OCI-LY3 (cell line): ENCODE results near the gene PDE4D.

Experiments
- H2AFZ ChIP-seq: fragments of 200-600, 300-600 bp; shearing (Covaris generic); 2 replicates; pipeline ENCODE4 v1.6.0; 2014; ENCODE audit warnings: antibody characterized with exemption, low read depth, low read length
- H3K27ac ChIP-seq: fragments of 200-600, 300-600 bp; sonication (generic); 2 replicates; pipeline ENCODE4 v1.5.1; 2014; ENCODE audit warnings: mild to moderate bottlenecking, low read length, moderate library complexity, mixed read lengths
- H3K27me3 ChIP-seq: fragments of 200-600, 300-600 bp; sonication (generic); 2 replicates; pipeline ENCODE4 v1.6.1; 2014; ENCODE audit warnings: low read depth, low read length, mixed read lengths
- H3K36me3 ChIP-seq: fragments of 200-600, 300-600 bp; sonication (generic); replicated peaks from 2 replicates; pipeline ENCODE3; 2014; ENCODE audit warnings: low read depth, low read length, mixed read lengths
- H3K4me1 ChIP-seq: fragments of 300-600, 200-600 bp; sonication (generic); 2 replicates; pipeline ENCODE4 v1.6.1; 2014; ENCODE audit warnings: low read length, mixed read lengths
- H3K4me2 ChIP-seq: fragments of 200-600, 300-600 bp; sonication (generic); 2 replicates; pipeline ENCODE4 v1.6.1; 2014; ENCODE audit warnings: low read length, mixed read lengths
- H3K4me3 ChIP-seq: fragments of 300-600, 200-600 bp; sonication (generic); 2 replicates; pipeline ENCODE4 v1.5.1; 2014; ENCODE audit warnings: antibody characterized with exemption, mild to moderate bottlenecking, low read length, moderate library complexity
- H3K79me2 ChIP-seq: fragments of 300-600, 200-600 bp; shearing (Covaris generic); 2 replicates; pipeline ENCODE4 v1.6.1; 2014; ENCODE audit warnings: mild to moderate bottlenecking, low read length, mixed read lengths
- H3K9ac ChIP-seq: fragments of 300-600, 200-600 bp; shearing (Covaris generic); 2 replicates; pipeline ENCODE4 v1.6.0; 2014; ENCODE audit warnings: mild to moderate bottlenecking, low read length, moderate library complexity
- H3K9me3 ChIP-seq: fragments of 200-600, 300-600 bp; shearing (Covaris generic); 2 replicates; pipeline ENCODE4 v1.6.1; 2014; ENCODE audit warnings: low read length, mixed read lengths; ENCODE audit not compliant: insufficient read depth
- H4K20me1 ChIP-seq: fragments of 200-600, 300-600 bp; sonication (generic); 2 replicates; pipeline ENCODE4 v1.6.1; 2016; ENCODE audit warnings: low read length, mixed read lengths; ENCODE audit not compliant: insufficient read depth
- CTCF ChIP-seq: fragments of 200-600, 300-600 bp; sonication (generic); IDR thresholded peaks from 2 replicates; pipeline ENCODE4 v1.5.1; 2014; ENCODE audit warnings: antibody characterized with exemption, low read length, low read depth
- EZH2phosphoT487 ChIP-seq: fragments of 200-600 bp; shearing (Covaris generic); IDR thresholded peaks from 2 replicates; pipeline ENCODE4 v1.6.1; 2018; ENCODE audit warnings: antibody characterized with exemption, mixed run types, low read depth

PDE4D gene

GRCh38 chr5:59351076-59351794, 542.3 kb downstream of the PDE4D start:
- no peak overlapping the region for H3K9ac ChIP-seq
- no peaks in the 10 kb centered on the region for H3K79me2 ChIP-seq
- H2AFZ ChIP-seq = no peak overlapping the region
- TF ChIP-seq EZH2phosphoT487 = no peak
- no peak for TF ChIP-seq CTCF
- no peak overlapping the region for H3K4me2 ChIP-seq
- H3K27me3 ChIP-seq = no peaks in the 10 kb centered on the region
- H3K27ac ChIP-seq = no peak overlapping the region
- no peak overlapping the region for H3K4me3 ChIP-seq
- H3K36me3 ChIP-seq = no peaks in the 10 kb centered on the region
- H3K4me1 ChIP-seq = no peaks in the 10 kb centered on the region
- H3K9me3 ChIP-seq = no peaks in the 10 kb centered on the region
- H4K20me1 ChIP-seq = no peaks in the 10 kb centered on the region

- Histone ChIP-seq H3K27me3 (no peaks in the 10 kb centered on the region), H3K4me1 (no peaks in the 10 kb centered on the region), H3K36me3 (no peaks in the 10 kb centered on the region), H3K79me2 (no peaks in the 10 kb centered on the region), H3K4me2 (no peak overlapping the region), H4K20me1 (no peaks in the 10 kb centered on the region), H3K4me3 (no peak overlapping the region), H2AFZ (no peak overlapping the region), H3K9ac (no peak overlapping the region), H3K9me3 (no peaks in the 10 kb centered on the region), H3K27ac (no peak overlapping the region)
- TF ChIP-seq EZH2phosphoT487 (no peak), CTCF (no peak)
Observed at GRCh38 chr5:59348189-59348588, 545.3 kb downstream of the PDE4D start.

GRCh38 chr5:59346982-59347381, 546.5 kb downstream of the PDE4D start:
- no peaks in the 10 kb centered on the region for H3K36me3 ChIP-seq
- no peak overlapping the region for H3K27ac ChIP-seq
- no peak overlapping the region for H2AFZ ChIP-seq
- no peaks in the 10 kb centered on the region for H3K4me1 ChIP-seq
- H3K9me3 ChIP-seq = no peaks in the 10 kb centered on the region
- no peaks in the 10 kb centered on the region for H3K79me2 ChIP-seq
- TF ChIP-seq EZH2phosphoT487 (no peak), CTCF (no peak)
- H3K4me2 ChIP-seq = no peak overlapping the region
- H4K20me1 ChIP-seq = no peaks in the 10 kb centered on the region
- no peaks in the 10 kb centered on the region for H3K27me3 ChIP-seq
- no peak overlapping the region for H3K9ac ChIP-seq
- no peak overlapping the region for H3K4me3 ChIP-seq

GRCh38 chr5:59346514-59346913, 547.0 kb downstream of the PDE4D start:
- Histone ChIP-seq H3K4me3 (no peak overlapping the region), H3K27ac (no peak overlapping the region), H3K4me2 (no peak overlapping the region), H3K36me3 (no peaks in the 10 kb centered on the region), H3K4me1 (no peaks in the 10 kb centered on the region), H2AFZ (no peak overlapping the region), H4K20me1 (no peaks in the 10 kb centered on the region), H3K9ac (no peak overlapping the region), H3K27me3 (no peaks in the 10 kb centered on the region), H3K9me3 (no peaks in the 10 kb centered on the region), H3K79me2 (no peaks in the 10 kb centered on the region)
- TF ChIP-seq EZH2phosphoT487 = no peak
- TF ChIP-seq CTCF = no peak
